GM18511 (cell line): ENCODE measurements around the gene MRFAP1L1.

Experiments used
- ATAC-seq: cut with Tn5 transposase; IDR thresholded peaks from one replicate; pipeline ENCODE4 v1.9.1; 2021; ENCODE audit warnings: mild to moderate bottlenecking, moderate library complexity; ENCODE audit not compliant: unreplicated experiment

MRFAP1L1 gene

GRCh38 chr4:6716958-6717655 lies 7.4 kb upstream of the MRFAP1L1 start:
- no peak for ATAC-seq

- peak; percentile 72 for ATAC-seq
These were observed 6.6 kb upstream of the MRFAP1L1 start, which contains the start of gene BLOC1S4 for GRCh38 chr4:6716018-6716911. Gene BLOC1S4, plus strand, starts transcription at chr4:6716174. Its CDS starts 36 bp downstream, at chr4:6716210.

- ATAC-seq: no peak
These were observed 6.0 kb upstream of the MRFAP1L1 start for GRCh38 chr4:6715704-6716017.

GRCh38 chr4:6714954-6715353 lies 5.3 kb upstream of the MRFAP1L1 start:
- ATAC-seq: no peak

GRCh38 chr4:6710996-6711395 lies 1.3 kb upstream of the MRFAP1L1 start:
- ATAC-seq: no peak

- ATAC-seq: peak; percentile 16
These were observed 617 bp upstream of the MRFAP1L1 start for GRCh38 chr4:6710282-6710681.

- no peak for ATAC-seq
These were observed 3.5 kb downstream of the MRFAP1L1 start for GRCh38 chr4:6706173-6706572.

GRCh38 chr4:6705646-6706045 lies 4.0 kb downstream of the MRFAP1L1 start:
- ATAC-seq: no peak

- ATAC-seq: no peak
These were observed 5.9 kb downstream of the MRFAP1L1 start for GRCh38 chr4:6703786-6704185.

- ATAC-seq: no peak
These were observed 6.9 kb downstream of the MRFAP1L1 start for GRCh38 chr4:6702761-6703160.

- ATAC-seq: no peak
These were observed 8.3 kb downstream of the MRFAP1L1 start for GRCh38 chr4:6701371-6701770.

GRCh38 chr4:6699903-6700302 lies 9.8 kb downstream of the MRFAP1L1 start:
- no peak for ATAC-seq

GRCh38 chr4:6699388-6699787 lies 10.3 kb downstream of the MRFAP1L1 start:
- ATAC-seq: no peak

GRCh38 chr4:6697131-6697530 lies 12.5 kb downstream of the MRFAP1L1 start:
- ATAC-seq: no peak

- ATAC-seq: no peak
These were observed 13.1 kb downstream of the MRFAP1L1 start for GRCh38 chr4:6696611-6697010.

GRCh38 chr4:6695660-6696610 lies 13.7 kb downstream of the MRFAP1L1 start:
- ATAC-seq: no peak

- ATAC-seq: no peak
These were observed 15.3 kb downstream of the MRFAP1L1 start for GRCh38 chr4:6694177-6694901.

GRCh38 chr4:6693231-6694176 lies 16.2 kb downstream of the MRFAP1L1 start, which contains the start of gene S100P:
Gene S100P, plus strand, starts transcription at chr4:6693878. Its CDS starts 55 bp downstream, at chr4:6693933.
- no peak for ATAC-seq

GRCh38 chr4:6692806-6693205 lies 16.9 kb downstream of the MRFAP1L1 start:
- no peak for ATAC-seq
